GM19328 (cell line): Measurements from ENCODE around the gene GPS2.

Experiments
- ATAC-seq: cut with Tn5 transposase; IDR thresholded peaks from one replicate; pipeline ENCODE4 v1.9.1; 2021; ENCODE audit warnings: mild to moderate bottlenecking, moderate library complexity; ENCODE audit not compliant: unreplicated experiment

Gene GPS2

DNA sequence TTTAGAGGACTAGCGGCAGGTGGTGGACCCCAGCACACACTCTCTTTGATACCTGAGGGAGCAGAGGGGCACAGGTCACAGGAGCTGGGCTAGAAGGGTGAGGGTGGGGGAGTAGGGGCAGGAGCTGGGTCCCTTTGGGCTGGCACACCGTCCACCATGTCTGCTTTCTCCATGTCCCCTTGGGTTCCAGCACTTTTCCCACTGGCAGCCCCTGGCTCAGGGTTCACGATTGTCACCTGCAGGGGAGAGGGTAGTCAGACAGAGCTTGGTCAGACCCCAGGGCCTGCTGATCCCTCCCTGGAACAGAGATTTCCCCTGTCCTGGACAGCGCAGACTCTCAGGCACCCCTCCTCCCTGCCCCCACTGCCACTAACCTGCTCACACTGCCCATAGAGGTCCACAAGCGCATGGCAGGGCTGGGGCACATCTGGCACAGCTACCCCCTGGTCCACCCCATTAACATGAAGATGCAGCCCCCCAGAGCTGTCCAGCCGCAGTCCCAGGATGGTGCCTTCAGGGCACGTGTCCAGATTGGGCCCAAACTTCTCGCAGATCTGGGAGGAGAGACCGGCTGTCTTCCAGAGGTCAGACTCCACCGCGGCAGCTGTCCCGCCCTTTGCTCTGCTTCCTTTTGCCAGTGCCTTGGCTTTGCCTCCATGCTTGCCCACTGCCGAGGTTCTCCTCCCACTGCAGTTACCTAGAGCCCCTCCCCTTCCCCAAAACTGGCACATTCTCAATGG, 3.1 kb upstream of the GPS2 start:
- no peak for ATAC-seq

DNA sequence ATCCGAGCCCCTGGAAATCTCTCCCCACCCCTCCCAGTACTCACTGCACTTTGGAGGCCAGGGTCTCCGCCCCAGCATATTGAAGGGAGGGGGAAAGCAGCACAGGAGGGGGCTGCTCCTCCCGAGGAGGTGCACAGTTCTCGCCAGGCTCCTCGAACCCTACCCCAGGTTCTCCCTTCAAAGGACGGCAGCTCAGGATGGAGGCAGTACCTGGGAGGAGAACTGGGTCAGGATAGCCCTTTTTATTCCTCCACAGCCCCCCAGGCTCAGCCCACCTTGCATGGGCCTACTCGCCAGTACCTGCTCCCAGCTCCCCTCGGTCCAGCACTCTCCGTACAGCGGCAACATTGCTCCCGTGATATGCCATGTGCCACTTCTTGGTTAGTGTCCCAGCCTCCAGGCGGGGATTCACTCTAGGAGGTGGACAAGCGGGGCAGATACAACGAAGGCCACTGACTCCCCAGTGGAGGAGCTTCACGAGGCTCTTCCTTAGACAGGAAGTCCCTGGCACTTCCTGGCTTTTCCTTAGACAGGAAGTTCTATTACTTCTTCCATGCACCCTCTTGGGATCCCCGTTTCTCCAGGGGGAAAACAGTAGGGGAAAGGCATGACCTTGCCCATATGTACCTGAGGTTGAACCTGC, 2.1 kb upstream of the GPS2 start:
- no peak for ATAC-seq

DNA sequence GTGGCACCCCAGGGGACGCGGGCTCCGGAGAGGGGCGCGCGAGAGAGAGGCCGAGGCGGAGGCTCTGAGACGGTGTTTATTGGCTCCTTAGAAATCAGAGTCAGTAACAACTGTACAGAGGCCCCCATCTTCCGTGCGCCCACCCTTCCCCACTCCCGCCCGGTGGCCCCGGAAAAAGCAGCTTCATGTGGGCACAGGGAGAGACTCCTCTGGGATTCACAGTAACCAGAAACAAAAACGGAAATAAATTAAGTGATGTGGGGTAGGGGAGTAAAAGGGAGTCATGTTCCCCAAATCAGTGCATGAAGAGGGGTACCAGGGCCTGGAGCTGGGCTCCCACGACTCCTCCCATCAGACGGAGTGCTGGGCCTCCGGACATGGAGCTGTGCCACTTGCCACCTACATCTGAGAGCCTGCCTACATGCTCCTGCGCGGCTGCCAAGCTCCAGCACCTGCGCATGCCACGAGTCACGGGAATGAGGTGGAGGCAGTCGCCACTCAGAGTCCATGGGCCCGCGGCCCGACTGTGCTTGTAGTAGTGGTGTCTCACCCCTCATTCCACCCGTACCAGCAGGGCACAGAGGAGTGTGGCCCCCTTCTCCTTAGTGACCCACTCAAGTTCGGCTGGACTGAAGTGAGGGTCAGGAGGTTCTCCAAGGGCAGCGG, 543 bp upstream of the GPS2 start:
- ATAC-seq: no peak

DNA sequence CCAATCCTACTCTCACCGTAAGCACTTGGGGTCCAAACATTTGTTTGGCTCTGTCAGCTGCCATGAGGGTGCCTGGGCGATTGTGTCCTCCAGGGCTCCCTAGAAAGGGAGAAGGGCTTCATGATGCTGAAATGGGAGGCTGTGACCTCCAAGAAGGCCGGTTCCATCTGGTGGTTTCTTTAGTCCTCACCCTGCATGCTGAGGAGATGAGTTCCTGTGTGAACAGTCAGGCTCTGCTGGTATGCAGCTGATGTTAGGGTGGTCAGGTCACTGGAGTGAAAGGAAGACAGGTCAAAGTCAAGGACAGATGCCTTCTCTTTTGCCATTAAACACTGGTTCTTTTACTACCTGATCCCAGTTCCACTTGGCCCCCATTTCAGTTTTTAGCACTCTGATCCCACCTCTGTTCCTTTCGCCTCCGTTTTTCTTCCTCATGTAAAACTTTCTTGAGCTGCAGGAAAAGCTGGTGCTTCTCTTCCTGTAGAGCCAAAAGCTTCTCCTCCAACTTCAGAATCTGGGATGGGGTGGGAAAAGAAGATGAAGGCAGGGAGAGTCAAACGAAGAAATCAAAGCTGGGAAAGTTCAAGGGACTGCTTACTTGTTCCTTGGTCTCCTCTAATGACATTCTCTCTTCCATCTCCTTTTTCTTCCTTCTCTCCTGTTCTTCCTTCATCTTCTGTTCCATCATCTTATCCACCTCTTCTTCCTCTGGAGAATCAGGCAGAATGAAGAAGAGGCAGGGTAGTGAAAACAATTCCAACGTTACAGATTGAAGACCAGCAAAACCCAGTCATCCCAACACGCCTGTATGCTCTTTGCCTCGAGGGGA, 1.1 kb downstream of the GPS2 start:
- ATAC-seq: no peak

DNA sequence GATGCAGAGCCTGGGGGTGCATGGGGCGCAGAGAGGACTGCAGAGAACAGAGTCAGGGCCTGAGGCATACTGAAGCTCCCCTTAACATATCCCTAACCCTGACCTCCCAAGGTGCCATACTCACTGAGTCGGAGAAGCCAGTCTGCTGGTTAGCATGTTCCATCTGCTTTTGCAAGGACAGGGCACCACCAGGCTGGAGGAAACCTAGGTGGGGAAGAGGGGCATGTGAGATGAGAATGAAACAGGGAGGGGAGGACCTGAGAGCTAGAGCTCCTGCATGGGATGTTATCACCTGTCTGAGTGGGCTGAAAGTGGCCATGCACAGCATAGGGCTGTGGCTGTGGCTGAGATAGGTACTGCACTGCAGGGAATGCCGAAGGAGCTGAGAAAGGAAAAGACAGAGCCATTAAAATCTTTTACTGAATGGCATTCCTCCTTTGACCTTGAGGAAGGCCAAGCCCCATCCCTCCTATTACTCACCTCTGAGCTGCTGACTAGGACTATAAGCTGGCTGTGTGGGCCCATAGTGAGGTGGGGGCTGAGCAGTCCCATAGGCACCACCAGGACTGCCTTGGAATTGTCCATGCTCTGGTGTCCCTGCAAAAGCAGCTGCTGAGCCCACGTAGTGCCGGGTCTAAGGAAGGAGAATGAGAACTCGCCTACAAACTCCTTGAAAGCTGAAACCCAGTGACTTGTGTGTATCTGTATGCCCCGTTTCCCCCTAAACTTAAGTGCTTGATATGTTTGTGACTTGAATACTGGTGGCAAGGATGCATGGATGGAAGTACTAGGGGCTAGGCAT, 1.9 kb downstream of the GPS2 start:
- ATAC-seq: no peak

DNA sequence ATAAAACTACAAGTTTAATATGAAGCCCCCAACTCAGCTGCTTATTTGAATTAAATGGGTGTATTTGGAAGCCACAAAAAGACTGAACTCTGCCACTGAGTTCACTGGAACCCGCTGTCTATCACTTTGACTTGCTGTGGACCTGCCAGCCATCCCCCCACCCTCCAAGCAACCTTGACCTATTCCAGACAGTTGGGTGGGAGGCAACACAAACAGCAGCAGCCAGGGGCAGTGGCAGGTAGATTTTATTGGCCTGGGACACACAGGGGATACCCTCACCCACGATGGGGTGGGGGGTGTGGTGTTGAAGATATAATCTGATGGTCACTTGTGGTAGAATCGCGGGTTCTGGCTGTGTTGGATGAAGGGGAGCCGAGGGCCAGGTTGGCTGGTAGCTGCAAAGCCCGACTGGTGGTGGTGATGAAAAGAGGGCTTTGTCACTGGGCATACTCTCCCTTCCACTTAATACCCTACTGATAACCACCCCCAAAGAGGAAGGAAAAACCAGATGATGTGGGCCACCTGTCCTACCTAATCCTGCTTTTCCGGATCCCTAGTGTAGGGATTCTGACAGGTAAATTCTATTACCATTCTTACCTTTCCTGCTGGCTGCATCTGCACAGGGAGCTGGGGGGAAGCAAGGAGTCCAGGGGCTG, 2.6 kb downstream of the GPS2 start:
- no peak for ATAC-seq

DNA sequence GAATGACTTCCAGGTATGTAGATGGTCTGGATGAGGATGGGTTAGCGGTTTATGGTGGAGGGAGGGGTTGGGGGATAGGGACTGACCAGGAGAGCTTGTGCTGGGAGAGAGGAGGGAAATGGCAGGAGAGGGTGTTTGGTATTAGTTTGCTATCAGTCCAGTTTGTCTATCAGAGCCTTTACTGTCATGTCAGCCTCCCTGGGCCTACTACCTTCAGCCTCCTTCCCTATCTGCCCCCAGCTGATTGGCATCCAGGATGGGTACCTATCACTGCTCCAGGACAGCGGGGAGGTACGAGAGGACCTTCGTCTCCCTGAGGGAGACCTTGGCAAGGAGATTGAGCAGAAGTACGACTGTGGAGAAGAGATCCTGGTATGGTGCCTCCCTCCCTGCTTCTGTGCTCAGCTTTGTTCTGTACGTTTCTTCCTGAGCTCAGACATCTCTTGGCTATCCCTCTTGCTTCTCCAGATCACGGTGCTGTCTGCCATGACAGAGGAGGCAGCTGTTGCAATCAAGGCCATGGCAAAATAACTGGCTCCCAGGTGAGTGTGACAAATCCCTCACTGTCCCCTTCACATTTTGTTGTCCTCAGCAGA, 4.0 kb downstream of the GPS2 start:
- no peak for ATAC-seq

DNA sequence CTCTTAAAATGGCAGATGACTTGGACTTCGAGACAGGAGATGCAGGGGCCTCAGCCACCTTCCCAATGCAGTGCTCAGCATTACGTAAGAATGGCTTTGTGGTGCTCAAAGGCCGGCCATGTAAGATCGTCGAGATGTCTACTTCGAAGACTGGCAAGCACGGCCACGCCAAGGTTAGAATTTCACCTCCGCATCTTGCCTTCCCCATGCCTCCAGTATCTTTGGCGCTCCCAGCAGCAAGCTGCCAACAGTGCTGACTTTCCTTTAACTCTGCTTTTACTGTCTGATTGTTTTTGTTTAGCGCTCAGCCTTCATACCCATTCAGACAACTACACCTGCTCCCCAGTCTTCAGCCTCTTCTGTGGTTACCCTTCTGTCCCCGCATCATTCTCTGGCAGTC, 5.5 kb downstream of the GPS2 start:
- ATAC-seq: no peak

DNA sequence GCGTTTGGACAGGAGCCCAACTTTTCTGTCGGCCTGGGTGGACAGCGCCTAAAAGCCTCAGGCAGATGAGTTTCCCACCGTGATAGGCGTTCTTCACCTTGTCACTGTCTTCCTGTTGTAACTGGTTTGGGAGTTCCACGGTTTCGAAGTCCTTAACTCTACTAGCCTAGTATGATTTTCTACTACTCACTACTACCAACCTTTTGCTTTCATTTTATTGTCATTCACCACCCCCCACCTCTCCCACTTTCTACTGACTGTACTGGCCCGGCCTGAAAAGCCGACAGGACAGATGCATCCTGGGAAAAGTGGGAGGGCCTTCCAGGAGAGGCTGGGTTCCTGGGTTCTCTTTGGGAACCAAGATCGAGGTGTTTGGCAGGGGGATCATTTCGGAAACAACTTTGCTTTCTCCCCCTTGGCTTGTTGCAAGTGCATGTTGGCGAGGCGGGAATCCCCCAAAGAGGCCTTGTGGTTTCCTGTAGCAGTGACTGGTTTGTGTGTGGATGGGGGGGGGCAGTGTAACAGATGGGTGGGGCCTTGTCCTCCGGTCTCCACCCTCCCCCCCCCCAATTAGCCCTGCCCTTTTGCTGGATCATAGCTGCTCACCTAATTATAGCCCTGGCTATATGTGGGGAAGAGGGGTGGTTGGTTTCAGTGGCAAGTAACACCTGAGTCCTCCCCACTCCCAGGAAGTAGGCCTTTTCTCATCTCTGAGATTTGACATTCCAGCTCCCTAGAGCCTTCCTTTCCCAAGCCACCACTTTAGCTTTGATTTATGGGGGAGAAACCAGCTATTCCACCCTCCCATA, 6.3 kb downstream of the GPS2 start:
- no peak for ATAC-seq

DNA sequence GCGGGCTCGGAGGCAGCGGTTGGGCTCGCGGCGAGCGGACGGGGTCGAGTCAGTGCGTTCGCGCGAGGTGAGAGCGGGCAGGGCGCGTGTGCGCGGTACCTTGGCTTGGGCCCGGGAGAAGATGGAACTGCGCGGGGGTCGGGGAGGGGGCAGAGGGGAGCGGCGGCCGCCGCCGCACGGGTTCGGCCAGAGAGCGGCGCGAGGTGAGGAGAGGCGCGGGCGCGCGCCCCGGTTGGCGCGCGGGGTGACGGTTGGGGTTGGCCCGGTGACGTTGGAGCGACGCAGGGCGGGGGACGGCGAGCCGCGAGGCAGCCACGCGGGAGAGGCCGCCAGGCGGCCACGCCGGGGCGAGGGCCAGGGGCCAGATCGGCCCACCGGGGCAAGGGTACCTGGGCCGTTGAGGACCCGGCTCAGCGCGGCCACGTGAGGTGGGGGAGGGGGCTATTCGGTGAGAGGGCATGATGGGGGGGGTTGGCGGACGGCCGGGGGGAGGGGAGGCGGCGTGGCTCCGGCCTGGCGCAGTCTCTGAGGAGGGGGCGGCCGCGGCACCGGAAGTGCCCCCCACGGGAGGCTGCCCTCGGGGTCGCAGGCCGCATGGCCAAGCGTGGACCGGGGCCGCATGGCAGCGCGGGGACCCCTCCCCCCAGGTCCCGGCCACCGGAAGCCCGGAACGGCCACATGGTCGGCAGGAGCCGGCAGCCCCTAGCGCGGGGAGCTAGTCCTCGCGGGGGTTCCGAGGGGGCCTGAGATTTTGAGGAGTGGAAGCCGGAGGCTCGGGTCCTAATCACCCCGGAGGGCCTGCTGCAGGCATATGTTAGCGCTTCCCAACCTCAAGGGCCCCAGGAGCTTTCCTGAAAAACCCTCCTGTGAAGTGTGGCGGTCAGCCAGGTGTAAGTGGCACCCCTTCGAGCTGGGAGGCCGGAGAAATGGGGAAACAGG, 7.2 kb downstream of the GPS2 start:
- ATAC-seq: no peak

DNA sequence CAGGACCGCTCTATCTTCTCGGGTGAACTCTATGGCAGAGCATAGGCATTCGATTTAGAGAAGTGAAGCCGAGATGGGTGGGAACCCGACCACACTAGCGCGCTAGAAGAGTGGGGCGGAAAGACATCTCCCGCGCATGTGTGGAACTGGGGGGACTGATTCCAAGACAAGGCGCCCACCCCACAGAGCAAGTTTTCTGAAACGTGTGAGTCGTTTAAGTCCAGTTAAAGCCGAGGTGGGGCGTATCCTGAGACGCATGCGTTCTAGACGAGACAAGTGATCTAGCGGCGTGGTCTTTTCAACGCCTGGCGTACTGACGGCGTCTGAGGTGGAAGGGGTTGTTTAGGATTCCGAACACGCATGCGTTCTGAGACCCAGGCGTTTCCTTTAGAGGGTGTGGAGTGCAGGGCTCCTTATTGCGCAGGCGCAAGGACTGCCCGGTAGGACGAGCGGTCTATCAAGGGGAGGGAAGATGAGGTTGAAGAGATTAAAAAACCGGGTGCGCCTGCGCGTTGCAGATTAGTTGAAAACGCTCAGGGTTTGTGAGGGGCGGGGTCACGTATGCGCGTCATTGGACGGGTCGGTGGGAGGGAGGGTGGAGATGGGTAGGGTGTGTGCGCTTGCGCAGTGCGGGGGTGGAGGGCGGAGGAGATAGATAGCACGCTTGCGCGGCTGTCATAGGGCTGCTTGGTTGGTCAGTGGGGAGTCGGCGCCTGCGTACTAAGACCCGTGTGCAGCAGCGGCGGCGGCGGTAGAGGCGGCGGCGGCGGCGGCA, 8.1 kb downstream of the GPS2 start, which contains the start of gene EIF5A:
Gene EIF5A, plus strand, starts transcription at position 718 of the 775 bp plus-strand sequence. CDS start 2,008 bp downstream, outside the sequence.
- peak; percentile 72 for ATAC-seq

DNA sequence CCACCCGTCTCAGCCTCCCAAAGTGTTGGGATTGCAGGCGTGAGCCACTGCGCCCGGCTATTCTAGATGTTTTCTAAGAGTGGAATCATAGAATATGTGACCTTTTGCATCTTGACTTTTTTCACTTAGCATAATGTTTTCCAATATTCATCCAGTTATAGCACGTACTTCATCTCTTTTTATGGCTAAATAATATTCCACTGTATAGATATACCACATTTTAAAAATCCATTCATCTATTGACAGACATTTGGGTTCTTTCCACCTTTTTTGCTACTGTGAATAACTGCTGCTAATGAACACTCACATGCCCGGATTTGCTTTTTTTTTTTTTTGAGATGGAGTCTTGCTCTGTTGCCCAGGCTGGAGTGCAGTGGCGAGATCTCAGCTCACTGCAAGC, 11.0 kb downstream of the GPS2 start:
- no peak for ATAC-seq

DNA sequence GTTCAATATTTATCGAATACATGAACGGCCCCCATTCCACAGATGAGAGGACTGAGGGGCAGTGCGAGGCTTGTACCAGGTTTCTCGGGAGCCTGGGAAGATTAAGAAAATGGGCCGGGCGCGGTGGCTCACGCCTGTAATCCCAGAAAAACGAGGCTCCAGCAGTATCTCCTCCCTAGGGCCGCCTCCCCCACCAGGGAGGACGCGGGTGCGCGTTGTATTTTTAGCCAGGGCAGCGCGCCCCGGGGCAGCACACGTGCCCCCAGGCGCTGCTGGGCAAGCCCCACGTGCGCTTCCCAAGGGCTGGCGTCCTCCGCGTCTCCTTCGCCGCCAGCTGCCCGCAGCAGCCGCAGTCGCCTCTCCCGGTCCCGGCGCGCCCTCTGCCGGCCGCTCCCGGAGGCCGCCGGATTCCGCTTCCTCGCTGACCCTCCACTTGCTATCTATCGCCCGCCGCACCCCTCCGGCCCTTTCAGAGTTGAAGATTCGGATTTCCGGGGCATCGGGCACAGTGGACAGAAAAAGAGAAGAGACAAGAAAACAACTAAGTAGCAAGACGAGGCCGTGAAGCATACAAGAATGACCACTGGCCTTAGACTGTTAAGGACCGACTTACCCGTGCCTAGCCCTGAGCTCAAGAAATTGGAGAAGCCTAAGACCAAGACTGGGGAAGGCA, 18.8 kb downstream of the GPS2 start:
- no peak for ATAC-seq

DNA sequence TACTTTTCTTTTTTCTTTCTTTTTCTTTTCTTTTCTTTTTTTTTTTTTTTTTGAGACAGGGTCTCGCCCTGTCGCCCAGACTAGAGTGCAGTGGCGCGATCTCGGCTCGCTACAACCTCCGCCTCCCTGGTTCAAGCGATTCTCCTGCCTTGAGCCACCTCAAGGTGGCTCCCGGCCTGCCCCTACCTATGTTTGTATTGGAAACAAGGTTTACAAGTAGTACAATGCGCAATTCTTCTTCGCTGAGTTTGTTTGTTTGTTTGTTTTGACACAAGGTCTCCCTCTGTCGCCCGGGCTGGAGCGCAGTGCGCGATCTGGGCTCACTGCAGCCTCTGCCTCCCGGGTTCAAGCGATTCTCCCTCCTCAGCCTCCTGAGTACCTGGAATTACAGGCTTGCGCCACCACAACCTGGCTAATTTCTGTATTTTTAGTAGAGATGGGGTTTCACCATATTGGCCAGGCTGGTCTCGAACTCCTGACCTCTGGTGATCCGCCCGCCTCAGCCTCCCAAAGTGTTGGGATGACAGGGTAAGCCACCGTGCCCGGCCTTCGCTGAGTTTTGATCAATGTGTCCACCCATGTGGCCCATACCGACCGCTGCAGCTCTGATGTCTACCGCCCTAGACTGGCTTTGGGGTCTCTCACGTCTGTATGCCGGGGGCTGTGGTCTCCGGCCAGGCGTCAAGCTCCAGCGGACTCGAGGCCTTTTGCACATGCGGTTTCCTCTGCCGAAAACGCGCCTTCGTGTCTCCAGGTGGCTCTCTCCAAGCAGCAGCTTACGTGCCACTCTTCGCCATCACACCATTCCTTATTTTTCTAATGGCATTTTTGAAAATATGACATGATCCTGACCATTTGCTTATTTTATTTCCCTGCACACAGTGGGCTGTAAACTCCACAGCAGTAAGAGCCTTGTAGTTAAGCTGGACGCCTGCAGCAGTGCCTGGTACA, 19.7 kb downstream of the GPS2 start:
- ATAC-seq: no peak

DNA sequence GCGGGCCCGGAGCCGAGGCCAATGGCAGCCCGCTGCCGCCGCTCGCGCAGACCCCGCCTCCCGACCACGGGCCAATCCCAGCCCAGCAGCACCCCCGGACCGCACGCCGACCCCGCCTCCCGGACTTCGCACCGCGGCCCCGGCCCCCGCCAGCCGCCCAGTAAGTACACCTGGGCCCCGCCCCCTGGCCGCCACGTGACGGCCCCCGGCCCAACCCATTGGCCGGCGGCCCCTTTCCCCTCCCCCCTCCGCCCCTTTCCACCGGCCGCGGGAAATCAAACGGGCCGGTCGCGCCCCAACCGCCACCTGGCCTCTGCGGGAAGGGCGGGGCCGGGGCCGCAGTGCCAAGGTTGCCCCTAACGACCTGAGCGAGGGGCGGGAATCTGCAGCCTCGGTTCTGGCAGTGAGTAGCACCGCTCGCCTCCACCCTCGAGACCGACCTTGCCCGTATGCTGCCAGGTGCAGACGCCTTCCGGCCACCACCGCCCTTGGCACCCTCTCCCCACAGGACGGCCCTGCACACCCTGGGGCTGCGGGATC, 20.5 kb downstream of the GPS2 start, which contains the start of gene YBX2:
Gene YBX2, minus strand, starts transcription at position 26 of the 540 bp plus-strand sequence. CDS start 139 bp downstream, outside the sequence.
- no peak for ATAC-seq
